Glomerular visceral epithelial cell (primary cell): ENCODE results near the gene CLPSL1.

Experiments used
- DNase-seq: peaks from one replicate; pipeline ENCODE4 v3.0.0-alpha.2; 2016; ENCODE audit errors: extremely low spot score

CLPSL1 gene

DNA sequence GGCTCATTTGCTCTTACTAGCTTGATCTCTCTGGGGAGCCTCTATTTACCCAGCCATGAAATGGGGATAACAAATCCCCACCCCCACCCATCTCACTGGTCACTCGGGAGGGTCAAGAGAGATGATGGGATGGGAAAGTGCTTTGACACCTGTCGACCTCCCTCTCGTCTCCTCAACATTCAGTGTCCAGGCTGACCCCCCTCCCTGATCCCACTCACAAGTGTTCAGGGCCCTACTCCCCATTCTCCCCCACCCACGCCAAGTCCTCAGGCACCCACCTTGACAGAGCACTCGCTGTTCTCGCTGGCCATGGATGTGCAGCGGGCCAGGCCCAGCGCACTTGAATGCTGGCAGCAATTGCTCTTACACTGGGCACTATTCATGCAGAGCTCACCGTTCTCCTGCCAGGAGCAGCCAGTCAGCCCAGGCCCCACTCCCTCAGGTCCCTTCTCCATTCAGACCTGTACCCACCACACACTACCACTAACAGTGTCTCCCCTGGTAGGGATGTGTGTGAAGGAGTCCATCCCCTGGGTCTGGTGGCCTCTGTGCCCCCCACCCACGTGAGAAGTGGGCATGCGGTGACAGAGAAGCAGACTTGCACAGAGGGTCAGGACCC lies 14.7 kb downstream of the CLPSL1 start:
- DNase-seq = no peak

DNA sequence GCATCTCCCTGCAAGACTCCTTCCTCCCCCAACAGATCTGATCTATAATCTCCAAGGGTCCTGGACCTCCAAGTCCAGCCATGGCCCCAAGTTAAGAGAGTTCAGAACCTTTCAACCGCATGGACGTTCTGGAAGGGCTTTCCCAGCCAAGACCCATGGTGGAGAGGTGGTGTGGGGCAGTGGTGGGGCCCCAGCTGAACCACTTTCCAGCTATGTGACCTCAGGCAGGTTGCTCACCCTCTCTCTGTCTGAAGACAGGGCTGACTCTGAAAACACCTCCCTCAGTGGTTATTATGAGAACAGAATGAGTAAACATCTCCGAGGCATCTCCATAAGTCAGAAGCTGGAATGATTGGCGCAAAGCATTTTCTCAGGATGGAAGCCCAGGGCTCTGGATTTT lies 15.4 kb downstream of the CLPSL1 start:
- DNase-seq = no peak

DNA sequence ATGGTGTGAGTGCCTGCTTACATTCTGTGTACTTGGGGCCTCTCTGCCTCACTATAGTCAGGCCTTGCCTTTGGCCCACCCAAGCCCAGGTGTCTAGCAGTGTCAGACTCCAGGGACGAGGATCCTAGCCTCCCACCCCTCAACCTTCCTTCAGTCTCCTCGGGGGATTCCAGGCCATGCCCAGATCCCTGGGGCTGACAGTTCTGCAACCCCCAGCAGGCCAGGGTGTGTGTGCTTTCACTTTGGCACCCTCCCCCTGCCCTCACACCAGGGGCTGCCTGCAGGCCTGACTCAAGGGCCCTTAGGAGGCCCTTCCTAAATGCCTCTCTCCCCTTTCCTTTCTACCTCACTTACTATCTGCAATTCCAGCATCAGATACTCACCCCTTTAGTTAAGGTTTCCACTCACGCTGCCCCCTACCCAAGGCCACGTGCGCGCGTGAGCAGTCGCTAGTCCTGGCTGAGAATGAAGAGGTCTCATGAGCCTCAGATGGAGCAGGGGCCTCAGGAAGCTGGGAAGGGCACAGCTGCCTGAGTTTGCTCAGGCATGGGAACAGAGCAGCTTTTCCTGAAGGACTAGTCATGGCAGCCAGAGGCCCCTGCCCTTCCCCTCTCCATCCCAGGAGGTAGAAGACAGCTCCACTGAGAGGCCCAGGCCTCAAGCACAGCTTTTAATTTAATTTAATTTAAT lies 17.2 kb downstream of the CLPSL1 start:
- no peak for DNase-seq

DNA sequence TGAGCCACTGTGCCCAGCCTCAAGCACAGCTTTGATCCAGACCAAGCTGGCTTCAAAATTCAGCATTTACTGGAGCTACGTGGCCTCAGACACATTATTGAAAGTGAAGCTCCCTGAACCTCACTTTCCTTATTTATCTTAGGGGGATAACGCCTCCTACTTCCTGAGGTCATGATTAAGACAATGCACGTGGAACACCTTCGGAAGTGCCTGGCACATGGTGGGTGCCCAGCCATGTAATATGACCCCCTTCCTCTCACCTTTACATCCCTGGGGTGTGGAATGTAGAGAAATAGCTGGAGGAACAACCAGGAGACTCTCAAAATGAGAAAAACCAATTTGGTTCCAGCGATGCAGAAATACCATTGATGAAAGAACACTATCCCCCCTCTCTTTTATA lies 17.9 kb downstream of the CLPSL1 start:
- DNase-seq = no peak

DNA sequence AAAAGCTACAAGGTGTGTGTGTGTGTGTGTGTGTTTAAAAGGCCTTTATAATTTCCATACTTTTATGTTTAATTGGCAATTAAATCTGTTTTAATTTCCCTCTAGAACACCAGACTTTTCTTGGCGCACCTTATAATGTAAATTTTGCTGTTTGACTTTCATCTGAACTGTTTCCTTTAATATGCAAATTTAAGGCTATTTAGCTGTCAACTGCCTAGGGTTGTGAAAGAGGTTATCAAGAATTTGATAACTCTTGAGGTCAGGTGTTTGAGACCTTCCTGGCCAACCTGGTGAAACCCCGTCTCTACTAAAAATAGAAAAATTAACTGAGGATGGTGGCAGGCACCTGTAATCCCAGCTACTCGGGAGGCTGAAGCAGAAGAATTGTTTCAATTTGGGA lies 20.3 kb downstream of the CLPSL1 start:
- no peak for DNase-seq

DNA sequence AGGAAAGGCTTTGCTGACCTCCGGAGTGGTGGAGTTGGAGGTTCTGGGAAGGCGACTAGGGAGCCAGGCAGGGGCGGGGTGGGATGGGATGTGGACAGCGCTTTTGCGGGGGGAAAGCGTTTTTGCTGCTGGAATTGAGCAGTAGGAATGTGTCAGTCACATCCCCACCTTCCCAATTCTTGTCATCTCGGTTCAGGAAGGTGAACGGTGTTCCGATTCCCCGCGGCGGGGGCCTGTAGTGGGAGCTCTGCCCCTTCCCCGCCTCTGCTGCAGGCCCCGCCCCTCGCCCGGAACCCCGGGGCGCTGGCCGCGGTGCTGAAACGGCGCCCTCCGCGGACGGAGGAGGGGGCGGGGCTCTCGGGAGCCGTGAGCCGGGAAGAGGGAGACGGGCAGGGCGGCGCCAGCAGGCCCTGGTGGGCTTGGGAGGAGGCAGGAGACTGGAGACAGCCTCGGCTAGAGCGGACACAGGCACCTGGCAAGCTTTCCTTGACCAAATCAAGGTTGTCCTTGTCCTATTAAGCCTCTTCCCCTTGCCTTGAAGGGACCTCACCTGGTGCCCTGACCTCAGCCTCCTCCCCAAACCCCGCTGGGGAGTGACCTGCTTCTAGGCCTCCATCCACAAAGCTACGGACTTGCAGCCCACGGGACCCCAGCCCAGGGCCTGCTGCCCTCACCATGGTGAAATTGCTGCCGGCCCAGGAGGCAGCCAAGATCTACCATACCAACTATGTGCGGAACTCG lies 24.3 kb downstream of the CLPSL1 start, which contains the start of gene LHFPL5:
LHFPL5 (plus strand) TSS at position 357 of the 741 bp plus-strand sequence; CDS start at position 676, 319 bp downstream.
- DNase-seq = peak; percentile 44

DNA sequence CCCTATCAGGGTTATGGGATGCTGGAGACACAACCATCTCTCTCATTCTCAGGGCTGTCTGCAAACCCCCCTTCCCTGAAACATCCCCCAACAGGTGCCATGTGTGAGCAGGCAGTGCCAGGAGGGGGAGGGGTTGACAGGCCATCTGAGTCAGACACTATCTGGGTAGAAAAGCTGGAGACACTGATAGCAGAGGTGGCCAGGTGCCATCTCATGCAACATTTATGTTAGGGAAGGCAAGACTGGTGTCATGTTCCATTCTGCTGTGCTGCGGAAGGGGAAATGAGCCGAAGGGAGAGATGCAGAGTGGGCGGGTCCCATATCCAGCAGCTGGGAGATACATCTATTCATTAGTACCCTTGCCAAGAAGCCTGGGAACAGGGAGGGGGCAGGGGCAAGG lies 27.9 kb downstream of the CLPSL1 start:
- no peak for DNase-seq

DNA sequence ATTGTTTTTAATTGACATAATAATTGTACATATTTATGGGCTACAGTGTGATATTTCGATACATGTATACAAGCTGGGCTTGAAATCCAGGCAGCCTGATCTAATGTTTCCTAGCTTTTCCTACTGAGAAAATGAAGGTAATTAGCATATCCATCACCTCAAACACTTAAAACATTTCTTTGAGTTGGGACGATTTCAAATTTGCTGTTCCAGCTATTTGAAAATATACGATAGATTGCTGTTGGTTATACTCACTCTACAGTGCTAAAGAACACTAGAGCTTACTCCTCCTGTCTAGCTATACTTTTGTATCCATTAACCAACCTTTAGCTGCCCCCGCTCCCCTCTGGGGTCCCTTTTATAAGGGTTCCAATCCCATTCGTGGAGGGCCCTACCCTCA lies 29.0 kb downstream of the CLPSL1 start:
- DNase-seq = no peak

DNA sequence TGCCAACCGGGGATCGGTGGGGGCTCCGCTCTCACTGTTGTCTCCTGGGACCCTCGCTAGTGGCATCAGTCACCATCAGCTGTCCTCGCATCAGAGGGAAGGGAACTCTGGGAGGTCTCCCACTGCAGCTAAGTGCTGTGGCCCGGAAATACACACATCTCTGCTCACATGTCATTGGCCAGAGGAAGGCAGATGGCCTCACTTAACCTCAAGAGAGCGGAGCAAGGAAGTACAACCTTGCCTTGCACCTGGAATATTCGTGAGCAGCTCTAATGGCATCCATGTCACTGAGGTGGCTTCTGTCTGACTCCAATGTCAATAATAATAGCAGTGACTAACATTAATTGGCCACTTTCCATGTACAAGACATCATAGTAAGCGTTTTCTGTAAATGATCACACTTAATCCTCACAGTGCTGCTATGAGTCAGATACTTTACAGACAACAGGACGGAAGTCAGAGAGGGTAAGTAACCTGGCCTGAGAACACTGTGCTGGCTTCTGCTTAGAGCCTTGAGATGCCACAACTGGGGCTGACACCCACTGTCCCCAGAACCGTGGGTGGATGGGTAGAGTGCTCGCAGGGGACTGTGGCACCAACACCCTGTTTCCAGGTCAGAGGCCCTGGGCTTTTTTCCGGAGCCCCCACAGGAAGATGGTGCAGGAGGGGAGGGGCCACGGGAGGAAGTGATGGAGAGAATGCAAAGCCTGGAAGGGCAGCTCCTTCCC lies 30.3 kb downstream of the CLPSL1 start:
- peak; percentile 83 for DNase-seq

DNA sequence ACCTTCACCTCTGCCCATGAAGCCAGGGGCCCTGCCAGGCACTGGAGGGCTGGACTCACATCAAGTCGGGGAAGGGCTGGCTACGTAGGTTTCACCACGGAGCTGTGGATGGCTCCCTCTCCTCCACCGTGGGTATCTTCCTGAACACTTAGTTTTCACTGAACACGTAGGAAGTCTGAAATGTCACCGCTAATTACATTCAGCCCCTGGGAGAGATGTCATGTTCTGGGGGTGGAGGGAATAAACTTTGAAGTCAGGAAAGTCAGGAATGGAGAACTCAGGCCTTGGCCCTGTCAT lies 30.8 kb downstream of the CLPSL1 start:
- no peak for DNase-seq

DNA sequence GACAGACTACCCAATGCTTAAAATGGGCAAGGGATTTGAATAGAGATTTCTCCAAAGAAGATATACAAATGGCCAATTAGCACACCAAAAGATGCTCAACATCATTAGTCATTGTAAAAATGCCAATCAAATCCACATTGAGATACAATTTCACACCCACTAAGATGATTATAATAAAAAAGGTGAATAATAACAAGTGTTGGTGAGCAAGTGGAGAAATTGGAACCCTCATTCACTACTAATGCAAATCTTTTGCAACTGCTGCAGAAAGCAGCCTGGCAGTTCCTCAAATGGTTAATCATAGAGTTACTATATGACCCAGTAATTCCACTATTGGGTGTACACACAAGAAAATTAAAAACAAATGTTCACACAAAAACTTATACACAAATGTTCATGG lies 36.7 kb downstream of the CLPSL1 start:
- DNase-seq = no peak

DNA sequence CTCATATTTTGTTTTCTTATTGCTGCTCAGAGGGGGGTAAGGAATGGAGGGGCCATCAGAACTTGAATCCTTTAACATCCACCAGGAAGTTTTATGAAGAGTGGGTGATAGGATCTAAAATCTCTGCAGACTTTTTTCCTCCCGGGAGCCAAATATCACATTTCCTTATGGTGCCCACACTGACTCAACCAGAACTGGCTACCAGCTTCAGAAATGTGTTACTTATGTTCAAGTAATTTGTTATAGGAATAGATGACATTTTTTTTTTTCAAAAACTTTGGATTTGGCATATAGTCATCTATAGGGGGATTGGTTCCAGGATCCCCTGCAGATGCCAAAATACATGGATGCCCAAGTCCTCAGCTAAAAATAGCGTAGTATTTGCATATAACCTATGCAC lies 42.8 kb downstream of the CLPSL1 start:
- DNase-seq = no peak

DNA sequence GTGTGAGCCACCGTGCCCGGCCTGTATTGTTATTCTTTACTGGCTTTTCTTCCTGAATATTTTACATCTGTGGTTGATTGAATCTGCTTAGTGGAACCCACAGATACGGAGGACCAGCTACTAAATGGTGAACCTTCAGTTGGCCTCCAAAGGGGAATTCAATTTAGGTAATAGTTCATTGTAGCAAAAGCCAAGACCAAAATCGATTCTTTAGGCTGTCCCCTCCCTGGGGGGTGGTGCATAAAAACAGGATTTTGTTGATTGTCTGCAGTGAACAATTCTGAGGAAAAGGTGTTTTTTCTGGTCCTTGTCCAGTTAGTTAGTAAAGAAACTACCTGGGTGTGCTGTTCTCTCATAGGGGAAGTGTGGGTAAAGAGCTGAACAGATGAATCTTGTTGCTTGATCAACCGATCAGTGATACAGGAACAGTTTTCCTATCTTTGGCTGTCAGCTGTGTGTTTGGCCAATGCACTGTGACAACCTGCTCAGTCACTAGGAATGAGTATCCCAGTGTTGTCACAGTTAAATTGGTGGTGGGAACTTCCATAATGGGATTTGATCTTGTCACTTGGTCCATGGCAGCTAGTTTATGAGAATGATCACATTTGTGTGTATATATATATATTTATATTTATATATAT lies 43.9 kb downstream of the CLPSL1 start:
- no peak for DNase-seq

DNA sequence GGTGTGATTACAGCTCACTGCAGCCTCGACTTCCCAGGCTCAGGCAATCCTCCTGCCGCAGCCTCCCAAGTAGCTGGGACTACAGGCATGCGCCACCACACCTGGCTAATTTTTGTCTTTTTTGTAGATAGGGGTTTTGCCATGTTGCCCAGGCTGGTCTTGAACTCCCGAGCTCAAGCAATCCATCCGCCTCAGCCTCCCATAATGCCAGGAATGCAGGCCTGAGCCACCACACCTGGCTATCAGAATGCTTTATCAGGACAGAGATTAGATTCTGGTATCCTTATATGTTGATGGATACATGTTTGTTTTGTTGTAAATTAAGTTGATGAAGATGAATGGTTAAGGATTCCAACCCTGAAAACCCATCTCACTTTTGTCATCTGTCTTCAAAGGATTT lies 48.5 kb downstream of the CLPSL1 start:
- DNase-seq = no peak

DNA sequence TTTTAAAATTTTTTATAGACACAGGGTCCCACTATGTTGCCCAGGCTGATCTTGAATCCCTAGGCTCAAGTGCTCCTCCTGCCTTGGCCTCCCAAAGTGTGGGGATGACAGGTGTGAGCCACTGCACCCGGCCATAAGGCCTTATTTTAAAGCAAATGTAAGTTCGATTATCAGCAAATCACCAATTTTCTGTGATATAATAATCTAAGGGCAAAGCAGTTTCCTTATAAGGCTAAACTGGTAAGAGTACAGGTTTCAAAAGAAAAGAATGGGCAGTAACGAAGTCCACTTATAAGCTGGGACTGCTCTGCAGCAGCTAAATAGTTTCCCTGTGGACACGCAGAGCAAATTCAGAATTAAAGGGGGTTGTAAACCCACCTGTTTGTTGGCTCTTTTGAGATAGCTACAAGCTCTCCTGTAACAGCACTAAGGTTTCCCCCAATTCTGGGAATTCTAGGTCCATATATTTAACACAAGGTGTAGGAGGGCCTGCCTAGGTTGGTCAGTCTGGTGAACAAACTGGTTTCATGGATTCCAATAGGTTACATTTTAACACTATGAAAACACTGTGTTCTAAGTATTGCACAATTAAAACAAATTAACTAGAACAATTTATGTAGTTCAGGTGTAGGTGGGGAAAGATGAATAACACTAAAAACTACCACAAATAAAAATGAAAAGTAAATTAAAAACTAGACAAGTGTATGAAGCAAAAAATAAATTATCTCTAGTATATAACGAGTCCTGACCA lies 50.6 kb downstream of the CLPSL1 start:
- DNase-seq = no peak

DNA sequence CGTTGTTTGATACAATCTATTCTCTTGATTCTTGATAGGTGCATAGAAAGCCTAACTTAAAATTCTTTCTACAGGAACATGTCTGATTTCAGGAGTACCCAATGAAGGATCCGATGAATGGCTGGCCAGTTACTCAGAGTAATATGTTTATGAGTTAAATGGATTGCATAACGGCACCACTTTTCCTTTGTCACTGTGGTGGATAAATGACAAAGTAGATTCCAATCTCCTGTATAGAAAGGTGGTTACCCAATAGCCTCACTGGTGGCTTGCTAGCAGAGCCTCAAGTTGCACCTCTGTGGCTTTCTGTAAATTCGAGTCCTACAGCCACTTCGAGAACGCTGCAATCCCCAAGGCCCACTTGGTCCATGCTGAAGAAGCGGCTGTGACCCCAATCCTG lies 52.7 kb downstream of the CLPSL1 start:
- DNase-seq = no peak
